IMR-90 (cell line): ENCODE measurements around the gene OR2V2. TPM values are rescaled to one million over a fixed set of nuclear protein-coding genes. Genes with fewer than 3 reads are reported as not detected.
"Not testable (repeated sequence)": the region's sequence is repeated elsewhere in the genome, so short reads cannot be mapped to it uniquely, and the experiment has no call there.

Experiments
- ATAC-seq: fragments of 200-7000 bp; cut with Tn5 transposase; 2 replicates; pipeline ENCODE4 v1.9.1; 2020; ENCODE audit warnings: low read depth, mild to moderate bottlenecking, moderate library complexity
- BruUV-seq: library from RNA; stranded (reverse); fragments of 400-500 nt; replicated peaks from 2 replicates; lab custom pipeline; 2021; lab: Mats Ljungman, UMichigan
- CTCF ChIA-PET: fragments of 300-600 bp; formaldehyde crosslinking; extraction: SDS; loops from one replicate; lab custom pipeline; 2021; ENCODE audit warnings: antibody characterized with exemption; lab: Yijun Ruan, JAX
- POLR2A ChIA-PET: fragments of 300-600 bp; sonication (Branson Sonifier 250); formaldehyde crosslinking; loops from one replicate; lab custom pipeline; 2022; ENCODE audit warnings: antibody characterized with exemption; ENCODE audit not compliant: unreplicated experiment; lab: Charles Lee
- DNase-seq: peaks from one replicate; pipeline ENCODE4 v3.0.0; 2013
- H2AFZ ChIP-seq: replicated peaks from 2 replicates; pipeline ENCODE3; 2013; ENCODE audit warnings: low read length, mild to moderate bottlenecking; ENCODE audit not compliant: poor library complexity
- H2AK5ac ChIP-seq: 2 replicates; pipeline ENCODE4 v1.6.1; 2013; ENCODE audit warnings: low read depth, low read length, inconsistent platforms
- H2AK9ac ChIP-seq: replicated peaks from 2 replicates; pipeline ENCODE3; 2013; ENCODE audit warnings: mild to moderate bottlenecking, low read depth, low read length, moderate library complexity; ENCODE audit not compliant: poor library complexity
- H2BK120ac ChIP-seq: 2 replicates; pipeline ENCODE4 v1.6.1; 2013; ENCODE audit warnings: low read depth, low read length, inconsistent platforms
- H2BK15ac ChIP-seq: 3 replicates; pipeline ENCODE4 v1.6.1; 2013; ENCODE audit warnings: low read depth, low read length, inconsistent platforms
- H2BK20ac ChIP-seq: 2 replicates; pipeline ENCODE4 v1.6.1; 2013; ENCODE audit warnings: low read depth, mild to moderate bottlenecking, inconsistent platforms, low read length, moderate library complexity
- H2BK5ac ChIP-seq: 2 replicates; pipeline ENCODE4 v1.6.1; 2013; ENCODE audit warnings: mild to moderate bottlenecking, low read depth, low read length, inconsistent platforms; ENCODE audit not compliant: poor library complexity, severe bottlenecking
- H3K14ac ChIP-seq: replicated peaks from 2 replicates; pipeline ENCODE4 v1.6.1; 2013; ENCODE audit warnings: low read depth, low read length, inconsistent platforms
- H3K18ac ChIP-seq: 2 replicates; pipeline ENCODE4 v1.6.1; 2013; ENCODE audit warnings: low read depth, low read length, control low read depth
- H3K23ac ChIP-seq: 2 replicates; pipeline ENCODE4 v1.6.1; 2013; ENCODE audit warnings: low read depth, low read length, inconsistent platforms
- H3K27ac ChIP-seq: 2 replicates; pipeline ENCODE4 v1.5.1; 2013; ENCODE audit warnings: mild to moderate bottlenecking, control low read depth, low read length; ENCODE audit not compliant: insufficient read depth
- H3K27me3 ChIP-seq: 2 replicates; pipeline ENCODE4 v1.6.1; 2013; ENCODE audit warnings: low read length; ENCODE audit not compliant: control insufficient read depth, insufficient read depth
- H3K36me3 ChIP-seq: 2 replicates; pipeline ENCODE4 v1.6.1; 2013; ENCODE audit warnings: low read length, mixed read lengths; ENCODE audit not compliant: control insufficient read depth, insufficient read depth
- H3K4ac ChIP-seq: 2 replicates; pipeline ENCODE4 v1.6.1; 2013; ENCODE audit warnings: low read depth, low read length, inconsistent platforms
- H3K4me1 ChIP-seq: 2 replicates; pipeline ENCODE4 v1.6.1; 2013; ENCODE audit warnings: low read length, mixed read lengths; ENCODE audit not compliant: control insufficient read depth, insufficient read depth
- H3K4me2 ChIP-seq: 2 replicates; pipeline ENCODE4 v1.6.1; 2013; ENCODE audit warnings: low read depth, mild to moderate bottlenecking, control low read depth, low read length, moderate library complexity
- H3K4me3 ChIP-seq: 2 replicates; pipeline ENCODE4 v1.5.1; 2013; ENCODE audit warnings: low read depth, mild to moderate bottlenecking, control low read depth, low read length, moderate library complexity; ENCODE audit not compliant: insufficient read depth
- H3K56ac ChIP-seq: 2 replicates; pipeline ENCODE4 v1.6.1; 2013; ENCODE audit warnings: low read length, inconsistent platforms; ENCODE audit not compliant: insufficient read depth; ENCODE audit errors: extremely low read depth
- H3K79me1 ChIP-seq, 2 experiments: 2 replicates each; pipeline ENCODE4 v1.6.1; 2013; ENCODE audit warnings: low read length in 2 of 2, inconsistent platforms in 1 of 2, low read depth in 1 of 2
- H3K9ac ChIP-seq: 2 replicates; pipeline ENCODE4 v1.6.1; 2013; ENCODE audit warnings: low read depth, low read length, control low read depth
- H3K9me1 ChIP-seq: 2 replicates; pipeline ENCODE4 v1.6.1; 2013; ENCODE audit warnings: low read length, inconsistent platforms; ENCODE audit not compliant: insufficient read depth
- H3K9me3 ChIP-seq: 2 replicates; pipeline ENCODE4 v1.6.1; 2013; ENCODE audit warnings: low read length; ENCODE audit not compliant: control insufficient read depth, insufficient read depth
- H4K20me1 ChIP-seq: 2 replicates; pipeline ENCODE4 v1.6.1; 2013; ENCODE audit warnings: low read length, inconsistent platforms; ENCODE audit not compliant: insufficient read depth
- H4K5ac ChIP-seq: 2 replicates; pipeline ENCODE4 v1.6.1; 2013; ENCODE audit warnings: mild to moderate bottlenecking, low read depth, low read length, control low read depth
- H4K8ac ChIP-seq, 2 experiments: 2 replicates each; pipeline ENCODE4 v1.6.1; 2013; ENCODE audit warnings: low read depth in 2 of 2, low read length in 2 of 2, control low read depth in 1 of 2, inconsistent platforms in 1 of 2
- H4K91ac ChIP-seq: 2 replicates; pipeline ENCODE4 v1.6.1; 2013; ENCODE audit warnings: low read depth, low read length, inconsistent platforms; ENCODE audit not compliant: insufficient read depth
- WGBS, 2 experiments: methylation state at CpG; one replicate each; pipeline versions ENCODE4 v1.1.5 to v1.1.7; 2013; ENCODE audit warnings: missing lambda C conversion rate in 2 of 2; ENCODE audit not compliant: insufficient read length in 1 of 2; ENCODE audit errors: extremely low coverage in 2 of 2; 5-methylcytosine and 5-hydroxymethylcytosine counted together
- dilution Hi-C: fragments of 300-500 bp; cut with HindIII; formaldehyde crosslinking; loops from one replicate; pipeline ENCODE4 v1.14.3; 2018; ENCODE audit warnings: low sequenced_read_pairs; ENCODE audit not compliant: unreplicated experiment
- in situ Hi-C: fragments of 300-500 bp; cut with MboI; formaldehyde crosslinking; loops from 3 replicates; pipeline ENCODE4 v1.14.3; 2019; ENCODE audit warnings: low sequenced_read_pairs, inconsistent platforms, mixed read lengths
- intact Hi-C: fragments of 100-400 bp; cut with micrococcal nuclease; formaldehyde crosslinking; loops from 2 replicates; pipeline ENCODE4 v1.10.0; 2022
- polyA plus RNA-seq, 3 experiments: library from polyadenylated mRNA; depleted of rRNA; stranded (reverse); fragments of >200 nt; gene quantifications; 2 replicates each; pipeline ENCODE4 v1.2.3, GENCODE V29; 2012; ENCODE audit warnings: low replicate concordance in 1 of 3
- total RNA-seq: library from RNA; depleted of rRNA; stranded (reverse); fragments of >200 nt; gene quantifications from 2 replicates; pipeline ENCODE4 v1.2.3, GENCODE V29; 2012

The OR2V2 gene
- total and polyA plus RNA-seq, 2 of the 4 experiments (the other 2 are of a cell fraction): not detected

DNA sequence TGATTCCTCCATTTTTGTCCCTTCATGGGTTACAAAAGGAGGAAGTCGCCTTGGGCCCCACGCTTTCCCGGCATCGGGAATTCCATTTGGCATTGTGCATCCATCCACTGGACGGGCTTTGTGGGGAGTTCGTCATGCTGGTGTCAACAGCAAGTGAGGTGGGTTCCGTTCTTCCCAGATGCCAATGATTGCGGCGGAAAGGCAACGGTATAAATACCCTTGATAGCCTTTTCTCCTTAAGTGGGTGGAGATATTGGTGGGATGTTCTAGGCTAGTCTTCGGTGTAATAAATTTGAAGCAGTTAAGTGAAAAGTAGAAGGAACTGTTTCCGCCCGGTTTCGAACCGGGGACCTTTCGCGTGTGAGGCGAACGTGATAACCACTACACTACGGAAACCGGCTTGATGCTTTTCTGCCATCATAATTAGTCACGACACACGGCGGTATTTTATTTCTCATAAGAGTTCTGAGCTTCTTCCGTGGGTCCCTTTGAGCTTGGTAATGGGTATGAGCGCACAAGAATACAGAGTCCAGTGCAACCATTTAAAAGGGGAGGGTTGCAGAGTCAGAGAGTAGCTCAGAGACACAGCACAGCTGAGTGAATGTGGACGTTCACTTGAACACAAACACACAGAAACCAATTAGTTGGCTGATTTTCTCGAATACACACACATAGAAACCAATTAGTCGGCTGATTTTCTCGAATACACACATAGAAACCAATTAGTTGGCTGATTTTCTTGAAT is 45.3 kb upstream of the OR2V2 start:
- H3K4ac ChIP-seq, H2AFZ ChIP-seq, H3K4me1 ChIP-seq, in situ Hi-C loops, H3K36me3 ChIP-seq, H2BK15ac ChIP-seq, H2BK20ac ChIP-seq, H3K18ac ChIP-seq, H3K23ac ChIP-seq, BruUV-seq, H3K27ac ChIP-seq, H3K4me3 ChIP-seq, H3K4me2 ChIP-seq, H3K14ac ChIP-seq, H2BK120ac ChIP-seq, H2AK9ac ChIP-seq, H4K8ac ChIP-seq, H3K79me1 ChIP-seq, intact Hi-C loops, H3K9me3 ChIP-seq, H4K20me1 ChIP-seq, H3K9ac ChIP-seq, H3K9me1 ChIP-seq, H4K5ac ChIP-seq, H2AK5ac ChIP-seq, POLR2A ChIA-PET, CTCF ChIA-PET, H2BK5ac ChIP-seq, DNase-seq, dilution Hi-C loops, H4K91ac ChIP-seq, H3K56ac ChIP-seq: not testable (repeated sequence)
- ATAC-seq: peak; percentile 70
- peaks cover 18% of the 10 kb centered on the region for H3K27me3 ChIP-seq
- WGBS, 2 experiments: no CpG with 5 or more reads among the region's 30 CpGs

DNA sequence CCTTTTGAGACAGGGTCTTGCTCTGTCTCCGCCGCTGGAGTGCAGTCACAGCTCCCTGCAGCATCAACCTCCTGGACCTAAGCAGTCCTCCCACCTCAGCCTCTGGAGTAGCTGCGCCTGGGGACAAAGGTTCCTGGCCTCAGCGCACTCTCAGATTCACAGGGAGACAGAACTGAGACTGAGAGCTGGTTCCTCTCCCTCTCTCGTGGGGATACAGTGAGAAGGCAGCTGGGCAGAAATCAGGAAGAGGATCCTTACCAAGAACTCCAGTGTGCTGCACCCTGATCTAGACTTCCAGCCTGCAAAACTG is 43.2 kb upstream of the OR2V2 start:
- H4K91ac ChIP-seq, H4K8ac ChIP-seq, H3K14ac ChIP-seq, H3K18ac ChIP-seq, H3K36me3 ChIP-seq, H3K9me1 ChIP-seq, H3K79me1 ChIP-seq, intact Hi-C loops, H3K9ac ChIP-seq, H2AK9ac ChIP-seq, H4K20me1 ChIP-seq, H4K5ac ChIP-seq, H3K4me1 ChIP-seq, in situ Hi-C loops, BruUV-seq, H3K27ac ChIP-seq, DNase-seq, H2BK20ac ChIP-seq, dilution Hi-C loops, H3K4ac ChIP-seq, H3K23ac ChIP-seq, H2BK5ac ChIP-seq, H2AK5ac ChIP-seq, H3K56ac ChIP-seq, H2BK15ac ChIP-seq, POLR2A ChIA-PET, H2BK120ac ChIP-seq, CTCF ChIA-PET, H3K9me3 ChIP-seq, H3K4me3 ChIP-seq, ATAC-seq: not testable (repeated sequence)
- Histone ChIP-seq H3K4me2 (peak overlapping the region; percentile 45; the same call in 1 of the 2 replicates), H2AFZ (peak overlapping the region; percentile 78), H3K27me3 (peaks cover 18% of the 10 kb centered on the region)
- no CpG with 5 or more reads among the region's 5 CpGs for WGBS, 2 experiments
